ENCODE results near the gene ACE.

DNA sequence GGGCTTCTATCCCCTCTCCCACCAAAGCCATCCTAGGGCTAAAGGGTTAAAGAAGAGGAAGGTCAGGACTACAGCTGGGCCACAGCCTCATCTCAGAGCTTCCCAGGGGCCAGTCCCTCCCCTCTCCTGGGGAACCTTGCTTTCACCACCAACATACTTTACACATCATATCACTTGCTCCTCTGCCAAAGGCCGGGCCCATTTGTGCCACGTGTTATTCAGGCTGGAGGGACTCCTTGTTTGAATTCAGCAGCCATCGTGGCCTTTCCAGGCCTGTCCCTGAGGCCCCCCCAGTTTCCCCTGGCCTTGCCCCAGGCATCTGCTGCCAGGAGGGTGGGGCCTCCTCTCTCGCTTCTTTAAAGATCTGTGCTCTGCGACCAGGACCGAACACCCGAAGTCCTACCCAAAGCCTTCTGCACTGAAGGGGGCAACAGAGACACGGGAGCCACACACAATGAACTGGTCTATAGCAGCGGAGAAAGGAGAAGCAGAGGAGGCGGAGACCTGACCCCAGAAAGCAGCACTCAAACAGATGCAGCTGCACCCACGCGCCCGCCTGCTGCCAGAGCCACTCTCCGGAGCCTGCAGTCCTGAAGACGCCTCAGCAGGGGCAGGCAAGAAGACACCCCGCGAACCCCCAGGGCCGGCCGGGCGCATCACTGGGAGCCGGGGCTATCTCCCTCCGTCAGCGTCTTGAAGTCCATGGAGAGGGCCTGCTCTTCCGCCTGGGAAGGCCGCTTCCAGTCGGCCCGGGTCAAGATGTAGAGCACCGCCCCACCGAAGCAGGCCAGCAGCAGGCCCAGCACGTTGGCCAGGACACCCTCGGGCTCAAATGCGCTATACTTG, 42.9 kb upstream of the ACE start:
- TF ChIP-seq, protein P1, sequence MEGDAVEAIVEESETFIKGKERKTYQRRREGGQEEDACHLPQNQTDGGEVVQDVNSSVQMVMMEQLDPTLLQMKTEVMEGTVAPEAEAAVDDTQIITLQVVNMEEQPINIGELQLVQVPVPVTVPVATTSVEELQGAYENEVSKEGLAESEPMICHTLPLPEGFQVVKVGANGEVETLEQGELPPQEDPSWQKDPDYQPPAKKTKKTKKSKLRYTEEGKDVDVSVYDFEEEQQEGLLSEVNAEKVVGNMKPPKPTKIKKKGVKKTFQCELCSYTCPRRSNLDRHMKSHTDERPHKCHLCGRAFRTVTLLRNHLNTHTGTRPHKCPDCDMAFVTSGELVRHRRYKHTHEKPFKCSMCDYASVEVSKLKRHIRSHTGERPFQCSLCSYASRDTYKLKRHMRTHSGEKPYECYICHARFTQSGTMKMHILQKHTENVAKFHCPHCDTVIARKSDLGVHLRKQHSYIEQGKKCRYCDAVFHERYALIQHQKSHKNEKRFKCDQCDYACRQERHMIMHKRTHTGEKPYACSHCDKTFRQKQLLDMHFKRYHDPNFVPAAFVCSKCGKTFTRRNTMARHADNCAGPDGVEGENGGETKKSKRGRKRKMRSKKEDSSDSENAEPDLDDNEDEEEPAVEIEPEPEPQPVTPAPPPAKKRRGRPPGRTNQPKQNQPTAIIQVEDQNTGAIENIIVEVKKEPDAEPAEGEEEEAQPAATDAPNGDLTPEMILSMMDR (IDR thresholded peaks at IDR 0.05) = no peak
- peak; percentile 64 for TF ChIP-seq POLR2AphosphoS5 (IDR thresholded peaks at IDR 0.05)

Data from gastroesophageal sphincter (tissue), 3 donors.